GM18909 (cell line): ENCODE measurements around the gene CLDN17.

Experiments
- ATAC-seq: cut with Tn5 transposase; IDR thresholded peaks from one replicate; pipeline ENCODE4 v1.9.1; 2021; ENCODE audit warnings: mild to moderate bottlenecking; ENCODE audit not compliant: unreplicated experiment, poor library complexity

Gene CLDN17, protein sequence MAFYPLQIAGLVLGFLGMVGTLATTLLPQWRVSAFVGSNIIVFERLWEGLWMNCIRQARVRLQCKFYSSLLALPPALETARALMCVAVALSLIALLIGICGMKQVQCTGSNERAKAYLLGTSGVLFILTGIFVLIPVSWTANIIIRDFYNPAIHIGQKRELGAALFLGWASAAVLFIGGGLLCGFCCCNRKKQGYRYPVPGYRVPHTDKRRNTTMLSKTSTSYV

DNA sequence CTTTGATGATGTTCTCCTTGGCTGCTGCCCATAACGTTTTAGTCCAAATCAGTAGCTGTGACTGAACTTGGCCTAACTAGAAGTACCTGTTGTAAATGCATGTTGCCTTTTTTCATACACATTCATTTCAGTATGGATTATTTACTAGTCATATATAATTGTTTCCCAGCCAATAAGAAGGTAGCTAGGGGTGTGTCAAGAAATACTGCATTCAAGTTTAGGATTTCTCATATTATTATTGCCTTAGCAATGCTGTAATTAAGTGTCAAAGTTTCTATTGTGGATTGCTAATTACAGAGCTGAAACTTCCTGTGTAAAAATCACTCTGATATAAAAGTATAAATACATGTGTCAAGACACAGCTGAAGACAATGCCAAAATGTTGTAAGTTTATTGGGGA lies at the start of gene CLDN17:
Gene CLDN17 (minus strand): TSS at position 101 of the 400 bp plus-strand sequence. CDS start 188 bp downstream, outside the sequence.
- ATAC-seq: no peak

DNA sequence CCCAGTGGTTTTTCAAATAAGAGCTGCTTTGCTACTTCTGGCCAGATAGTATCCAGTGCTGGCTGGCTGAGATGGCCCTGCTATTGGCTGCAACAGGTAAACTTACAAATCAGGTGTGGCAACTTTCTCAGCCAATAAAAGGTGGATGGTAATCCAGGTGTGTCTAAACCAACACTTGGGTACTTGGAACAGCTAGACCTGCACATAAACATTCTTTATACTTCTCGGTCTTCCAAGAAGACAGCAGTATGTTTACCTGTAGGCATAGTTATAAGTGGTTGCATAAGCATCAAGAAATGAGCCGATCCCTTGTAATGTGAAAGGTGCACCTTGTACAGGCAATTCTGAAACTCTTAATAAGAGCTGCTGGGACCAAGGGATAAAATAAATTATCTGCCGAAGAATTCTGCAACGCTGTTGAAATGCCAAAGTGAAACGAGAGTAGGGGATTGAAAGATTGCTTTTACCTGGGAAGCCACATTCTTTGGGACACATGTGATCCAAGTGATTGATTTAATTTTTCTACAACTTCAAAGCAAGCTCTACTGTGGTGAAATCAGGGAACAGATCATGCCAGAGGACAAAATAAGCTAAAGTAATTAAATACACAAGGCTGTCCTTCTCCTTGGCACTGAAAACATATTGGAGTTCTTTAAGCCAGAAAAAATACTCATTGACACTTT lies 49.6 kb upstream of the CLDN17 start, which contains the start of gene CLDN8:
Gene CLDN8 (minus strand): TSS at position 57 of the 683 bp plus-strand sequence. CDS start 172 bp downstream, outside the sequence.
- no peak for ATAC-seq

DNA sequence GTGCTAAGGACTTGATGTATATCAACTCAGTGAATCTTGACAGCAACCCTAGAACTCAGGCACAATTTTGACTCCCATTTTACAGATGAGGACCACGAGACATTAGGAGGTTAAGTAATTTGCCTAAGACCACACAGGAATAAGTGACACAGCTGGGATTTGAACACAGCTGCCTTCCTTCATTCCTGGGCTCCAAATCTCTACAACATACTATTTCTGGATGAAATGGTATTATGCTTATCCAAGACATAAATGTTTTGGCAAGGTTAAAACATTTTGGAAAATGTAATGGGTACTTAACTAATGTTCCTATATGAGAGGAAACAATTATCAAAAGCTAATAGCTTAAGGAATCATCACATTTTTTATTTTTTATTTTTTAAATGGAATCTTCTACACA lies 44.5 kb upstream of the CLDN17 start:
- ATAC-seq: no peak

DNA sequence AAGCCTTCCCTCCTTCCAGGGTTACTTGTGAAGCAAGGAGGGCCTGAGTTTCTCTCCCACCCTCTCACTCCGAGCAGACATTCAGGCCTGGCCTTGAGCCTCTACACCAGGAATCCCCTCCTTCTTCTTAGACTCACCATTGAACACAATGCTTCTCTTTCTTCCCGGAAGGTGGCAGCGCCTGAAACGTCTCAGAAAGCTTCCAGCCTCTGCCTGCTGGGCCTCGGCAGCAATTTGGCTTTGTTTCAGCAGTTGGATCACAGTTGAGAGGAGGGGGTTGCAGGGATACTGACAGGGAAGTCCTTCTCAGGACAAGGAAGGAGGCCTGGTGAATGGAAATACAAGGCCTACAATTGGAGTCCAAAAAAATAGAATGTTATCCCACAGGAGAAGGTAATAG lies 43.0 kb upstream of the CLDN17 start:
- ATAC-seq: no peak

DNA sequence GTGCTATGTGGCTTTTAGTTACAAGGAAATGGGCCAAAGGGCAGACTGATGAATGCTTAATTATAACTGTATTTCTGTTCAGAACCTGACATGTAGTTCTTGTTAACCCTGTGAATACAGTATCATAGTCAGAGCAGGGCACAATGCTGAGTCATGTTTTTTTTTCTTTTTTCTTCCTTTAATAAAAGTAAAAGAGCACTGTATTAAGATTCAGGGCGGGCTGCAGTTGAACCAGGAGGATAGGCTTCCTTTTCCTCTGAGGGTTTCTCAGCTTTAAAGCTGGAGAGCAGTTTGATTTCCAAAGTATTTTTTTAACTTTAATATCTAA lies 40.6 kb upstream of the CLDN17 start:
- no peak for ATAC-seq

DNA sequence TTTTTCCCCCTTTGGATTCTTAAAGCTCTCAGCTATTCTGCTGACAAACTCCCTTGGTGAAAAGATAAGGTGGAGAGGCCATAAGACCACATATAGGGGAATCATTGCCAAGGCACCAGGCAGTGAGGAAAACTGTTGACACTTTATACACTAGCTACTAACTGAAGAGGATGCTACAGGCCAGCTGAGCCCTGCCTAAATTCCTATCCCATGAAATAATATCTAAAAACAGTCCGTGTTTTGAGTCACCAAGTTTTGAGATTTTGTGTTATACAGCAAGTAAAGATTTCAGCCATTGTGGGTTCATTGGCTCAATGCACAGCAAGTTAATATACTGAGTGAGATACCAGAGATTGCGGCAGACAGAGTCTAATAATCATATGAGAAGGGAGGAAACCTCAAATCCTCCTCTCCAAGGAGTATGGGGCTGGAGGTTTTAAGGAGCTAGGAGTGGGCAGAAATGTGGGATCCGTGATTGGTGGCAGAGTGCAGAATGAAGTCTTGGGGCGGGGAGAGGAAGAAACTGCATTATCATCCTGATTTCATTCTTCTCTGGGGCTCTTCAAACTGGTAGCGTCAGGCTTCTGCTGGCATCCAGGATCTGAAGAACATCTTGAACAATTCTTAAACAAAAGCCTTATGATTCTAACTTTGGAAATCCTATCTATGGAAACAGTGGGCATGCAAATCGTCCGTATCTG lies 40.1 kb upstream of the CLDN17 start:
- ATAC-seq: no peak

DNA sequence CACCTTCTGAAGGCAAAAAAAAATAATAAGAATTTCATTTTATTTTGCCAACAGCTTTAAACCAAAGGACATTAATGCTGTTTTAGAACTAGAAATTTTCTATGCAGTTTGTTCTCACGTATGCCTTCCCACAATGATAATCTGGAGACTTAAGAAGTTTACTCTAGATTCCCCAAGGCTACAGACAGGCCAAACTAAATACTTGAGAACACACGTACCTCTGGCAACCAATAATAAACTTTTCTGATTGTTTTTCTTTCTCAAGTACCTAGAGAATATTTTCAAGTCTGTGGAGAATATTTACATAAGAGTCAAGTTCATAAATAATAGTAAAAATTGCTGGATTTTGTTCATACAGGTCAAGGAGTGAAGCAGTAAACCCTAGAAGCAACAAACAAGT lies 33.4 kb upstream of the CLDN17 start:
- ATAC-seq: no peak

DNA sequence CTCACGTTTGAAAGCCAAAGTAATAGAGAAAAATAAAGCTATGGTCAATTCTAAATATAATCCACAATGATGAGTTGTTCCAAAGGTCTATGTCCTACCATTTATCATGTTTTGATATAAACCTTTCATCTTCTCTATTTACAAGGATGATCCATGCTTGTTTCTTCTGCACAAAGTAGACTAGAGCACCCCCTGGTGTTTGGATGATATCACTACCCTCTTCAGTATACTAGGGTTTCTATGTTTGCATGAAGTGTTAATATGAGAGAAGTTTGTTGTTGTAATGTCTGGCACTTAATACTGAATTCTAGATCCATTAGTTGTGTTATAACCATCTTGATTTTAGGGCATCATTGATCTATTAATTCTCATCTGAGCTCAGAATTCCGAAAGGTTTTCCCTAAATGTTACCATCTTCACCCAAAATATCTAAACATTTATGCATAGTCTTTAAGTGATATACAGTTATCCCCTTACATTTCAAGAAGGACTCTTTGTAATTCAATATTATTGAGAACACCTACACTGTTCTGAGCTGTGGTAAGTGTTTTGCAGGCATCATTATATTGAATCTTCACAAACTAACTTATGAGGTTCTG lies 28.2 kb upstream of the CLDN17 start:
- ATAC-seq: no peak

GRCh38 chr21:30193201-30193600 lies 26.6 kb upstream of the CLDN17 start:
- ATAC-seq: no peak

DNA sequence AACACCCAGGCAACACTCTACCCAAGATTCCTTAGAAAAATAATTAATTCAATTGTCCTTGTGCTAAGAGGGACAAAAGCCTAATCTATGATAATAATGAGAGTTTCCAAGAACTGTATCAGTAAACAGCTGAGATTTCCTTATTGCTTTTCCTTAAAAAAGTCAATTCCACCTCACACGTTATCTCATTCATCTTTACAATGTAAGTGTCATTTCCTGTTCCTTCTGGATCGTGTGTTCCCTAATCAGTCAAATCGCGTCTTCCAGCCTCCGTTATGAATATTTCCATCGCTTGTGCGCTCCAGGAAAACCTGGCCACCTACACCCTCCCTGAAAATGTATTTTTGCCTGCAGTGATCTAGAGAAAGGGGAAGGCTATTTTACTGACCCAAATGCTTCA lies 23.9 kb upstream of the CLDN17 start:
- ATAC-seq: no peak

DNA sequence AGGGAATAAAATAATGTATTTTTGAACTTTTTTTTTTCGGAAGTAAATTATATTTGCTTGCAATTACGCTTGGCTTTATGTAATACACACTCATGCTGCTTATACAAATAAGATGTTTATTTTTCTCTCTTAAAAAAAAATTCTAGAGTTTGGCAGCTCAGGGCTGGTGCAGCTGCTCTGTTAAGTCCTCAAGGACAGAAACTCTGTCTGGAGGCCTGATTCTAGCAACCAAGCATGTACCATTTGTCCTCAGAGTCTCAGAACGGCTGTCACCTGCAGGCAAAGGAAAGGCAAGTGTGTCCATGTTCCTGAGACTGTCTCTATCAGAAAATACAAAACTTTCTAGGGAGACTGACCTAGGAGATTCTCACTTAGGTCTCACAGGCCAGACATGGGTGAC lies 23.2 kb upstream of the CLDN17 start:
- ATAC-seq: no peak

DNA sequence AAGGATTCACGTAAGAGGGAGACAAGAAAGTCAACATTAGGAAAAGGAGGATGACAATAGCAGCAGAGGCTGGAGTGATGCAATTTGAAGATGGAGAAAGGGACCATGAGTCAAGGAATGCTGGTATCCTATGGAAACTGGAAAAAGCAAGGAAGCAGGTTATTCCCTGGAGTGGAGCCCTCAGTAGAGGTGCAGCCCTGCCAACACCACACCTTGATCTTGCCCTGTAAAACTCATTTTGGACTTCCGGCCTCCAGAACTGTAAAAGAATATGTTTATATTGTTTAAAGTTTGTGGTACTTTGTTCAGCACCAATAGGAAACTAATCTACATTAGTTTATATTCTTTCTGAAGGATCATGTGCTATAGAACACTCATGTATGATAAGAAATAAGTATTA lies 19.6 kb upstream of the CLDN17 start:
- ATAC-seq: no peak

- no peak for ATAC-seq
Measured at GRCh38 chr21:30168086-30168485, 1.5 kb upstream of the CLDN17 start.

GRCh38 chr21:30166171-30166570 lies 434 bp downstream of the CLDN17 start:
- no peak for ATAC-seq

DNA sequence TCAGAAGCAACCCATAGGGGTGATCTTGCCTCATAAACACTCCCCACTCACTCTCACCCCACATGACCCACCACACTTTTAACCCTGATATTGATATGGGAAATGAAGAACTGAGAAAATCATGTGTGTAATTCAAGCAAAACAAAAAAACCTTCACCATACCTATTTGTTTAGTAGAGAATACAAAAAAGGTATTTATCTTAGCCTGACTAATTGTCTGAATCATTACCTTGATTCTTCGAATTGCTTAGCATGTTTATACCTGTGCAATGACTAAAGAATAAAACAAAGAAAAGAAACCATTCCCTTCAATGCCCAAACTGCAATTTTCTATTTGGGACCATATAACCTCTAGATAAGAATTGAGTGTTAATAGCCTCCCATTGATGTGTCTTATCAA lies 1.8 kb downstream of the CLDN17 start:
- no peak for ATAC-seq

GRCh38 chr21:30153697-30154340 lies 12.8 kb downstream of the CLDN17 start:
- no peak for ATAC-seq

- no peak for ATAC-seq
Measured at GRCh38 chr21:30152792-30153191, 13.8 kb downstream of the CLDN17 start.

DNA sequence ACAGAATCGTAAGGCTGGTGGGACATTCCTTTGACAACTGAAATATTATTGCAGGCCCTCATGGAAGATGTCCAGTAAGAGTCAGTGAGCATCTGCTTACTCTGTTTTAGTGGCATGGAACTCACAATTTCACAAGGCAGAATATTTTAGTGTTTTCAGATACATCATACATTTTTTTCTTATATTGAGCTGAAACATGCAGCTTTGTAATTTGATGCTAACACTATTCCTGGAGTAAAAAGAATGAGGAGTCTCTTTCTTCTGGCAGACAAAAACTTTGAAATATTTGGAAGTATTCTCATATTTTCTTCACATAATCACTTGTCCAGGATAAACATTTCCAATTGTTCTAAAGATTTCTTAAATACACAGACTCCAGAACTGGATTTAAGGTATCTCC lies 17.7 kb downstream of the CLDN17 start:
- no peak for ATAC-seq

DNA sequence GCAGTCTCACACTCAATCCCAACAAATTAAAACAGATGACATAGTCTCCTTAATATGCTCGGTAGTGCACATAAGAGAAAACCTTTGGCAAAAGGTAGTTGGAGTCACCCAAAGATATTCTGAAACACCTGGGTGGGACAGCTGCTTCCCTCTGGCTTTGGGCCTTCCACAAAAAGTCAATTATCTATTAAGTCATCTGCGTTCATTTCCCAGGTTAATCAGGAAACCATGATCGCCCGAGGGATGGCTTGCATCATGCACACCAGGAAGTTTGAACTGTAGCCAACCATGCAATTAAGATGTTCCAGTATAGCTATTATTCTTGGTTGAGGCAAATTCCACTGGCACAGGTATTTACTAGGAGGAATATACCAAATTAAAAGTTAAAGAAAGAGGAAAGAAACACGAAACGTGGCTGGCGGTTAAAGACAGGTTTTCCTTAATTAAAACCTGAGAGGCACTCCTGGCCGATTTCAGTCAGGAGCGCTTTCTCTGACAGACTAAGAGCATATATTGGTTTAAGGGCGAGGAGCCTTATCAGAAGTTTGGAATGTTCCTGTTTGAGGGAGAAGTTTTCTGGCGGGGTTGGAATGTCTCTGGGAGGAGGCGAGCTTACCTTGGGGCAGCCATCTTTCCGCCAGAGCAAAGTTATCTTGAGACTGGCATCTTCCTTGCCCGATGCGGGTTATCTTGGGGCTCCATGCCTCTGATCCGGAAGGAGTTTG lies 19.9 kb downstream of the CLDN17 start:
- no peak for ATAC-seq

GRCh38 chr21:30138483-30138882 lies 28.1 kb downstream of the CLDN17 start:
- ATAC-seq: no peak
